ENCODE measurements around the gene KIAA1217.

Gene KIAA1217

GRCh38 chr10:24208661-24209431, at the start of gene KIAA1217:
Gene KIAA1217, plus strand, starts transcription at chr10:24209138. Its CDS starts 56 bp downstream, at chr10:24209194.
- no peak for DNase-seq

- no peak for DNase-seq
Measured at GRCh38 chr10:24162206-24162985, 46.5 kb upstream of the KIAA1217 start.

GRCh38 chr10:24163485-24163884, 45.5 kb upstream of the KIAA1217 start:
- DNase-seq, result no peak

GRCh38 chr10:24168258-24169170, 40.4 kb upstream of the KIAA1217 start:
- DNase-seq, result peak; percentile 22

- peak; percentile 27 for DNase-seq
Measured at GRCh38 chr10:24170199-24170598, 38.7 kb upstream of the KIAA1217 start.

GRCh38 chr10:24172909-24173308, 36.0 kb upstream of the KIAA1217 start:
- no peak for DNase-seq

GRCh38 chr10:24174014-24174413, 34.9 kb upstream of the KIAA1217 start:
- DNase-seq, result no peak

- DNase-seq, result no peak
Measured at GRCh38 chr10:24176658-24177057, 32.3 kb upstream of the KIAA1217 start.

- no peak for DNase-seq
Measured at GRCh38 chr10:24177636-24178035, 31.3 kb upstream of the KIAA1217 start.

GRCh38 chr10:24180891-24181290, 28.0 kb upstream of the KIAA1217 start:
- DNase-seq, result no peak

- no peak for DNase-seq
Measured at GRCh38 chr10:24184455-24184854, 24.5 kb upstream of the KIAA1217 start.

GRCh38 chr10:24193330-24193729, 15.6 kb upstream of the KIAA1217 start:
- no peak for DNase-seq

GRCh38 chr10:24197263-24197662, 11.7 kb upstream of the KIAA1217 start:
- no peak for DNase-seq

- no peak for DNase-seq
Measured at GRCh38 chr10:24201503-24202180, 7.3 kb upstream of the KIAA1217 start.

GRCh38 chr10:24202181-24202570, 6.8 kb upstream of the KIAA1217 start:
- no peak for DNase-seq

GRCh38 chr10:24205821-24206220, 3.1 kb upstream of the KIAA1217 start:
- no peak for DNase-seq

- no peak for DNase-seq
Measured at GRCh38 chr10:24206334-24206733, 2.6 kb upstream of the KIAA1217 start.

- no peak for DNase-seq
Measured at GRCh38 chr10:24206926-24207325, 2.0 kb upstream of the KIAA1217 start.

GRCh38 chr10:24207341-24207740, 1.6 kb upstream of the KIAA1217 start:
- no peak for DNase-seq

- peak; percentile 40 for DNase-seq
Measured at GRCh38 chr10:24207781-24208611, 942 bp upstream of the KIAA1217 start.

- DNase-seq, result no peak
Measured at GRCh38 chr10:24209432-24209771, 464 bp downstream of the KIAA1217 start.

Measured in DMS153 (cell line).